ENCODE results near the gene USP8. TPM values are rescaled to one million over a fixed set of nuclear protein-coding genes. Genes with fewer than 3 reads are reported as not detected.

USP8 gene
- total and polyA plus RNA-seq, 2 of the 4 experiments (the other 2 are of a cell fraction): 25.4 to 52.2 TPM

DNA sequence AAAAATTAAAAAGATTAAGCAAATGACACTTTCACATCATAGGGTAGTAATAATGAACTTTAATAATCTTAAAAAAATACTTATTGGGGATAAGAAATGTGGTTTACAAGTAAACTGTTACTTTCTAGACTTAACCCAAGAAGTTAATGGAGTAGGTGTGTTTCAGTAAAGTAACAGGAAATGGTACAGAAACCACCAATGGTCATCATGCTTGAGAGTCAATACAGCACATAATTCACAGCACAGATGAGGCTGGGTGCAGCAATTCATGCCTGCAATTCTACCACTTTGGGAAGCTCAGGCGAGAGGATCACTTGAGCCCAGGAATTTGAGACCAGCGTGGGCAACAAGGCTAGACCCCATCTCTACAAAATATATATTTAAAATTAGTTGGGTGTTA, 133.8 kb downstream of the USP8 start:
- H4K5ac ChIP-seq (ENCODE audit: low read depth, low read length): no peak overlapping the region
- no TSS peak for BruUV-seq (replicated peaks)
- H3K18ac ChIP-seq (ENCODE audit: low read depth, low read length): no peak overlapping the region
- DNase-seq (no peak), ATAC-seq (ENCODE audit: low read depth) (no peak)
- no peak overlapping the region for H2BK120ac ChIP-seq (ENCODE audit: low read depth, low read length)
- no peak overlapping the region for H4K91ac ChIP-seq (ENCODE audit: insufficient read depth, low read depth, low read length)
- dilution Hi-C loops (cut with HindIII; ENCODE audit: low sequenced_read_pairs, unreplicated experiment) (no loop called here), in situ Hi-C loops (cut with MboI; ENCODE audit: low sequenced_read_pairs) (no loop called here), intact Hi-C loops (cut with micrococcal nuclease) (no loop called here)
- no peak overlapping the region for H3K9ac ChIP-seq (ENCODE audit: low read depth, low read length)
- H3K27me3 ChIP-seq (ENCODE audit: control insufficient read depth, insufficient read depth, low read length): no peaks in the 10 kb centered on the region
- H3K36me3 ChIP-seq (ENCODE audit: control insufficient read depth, insufficient read depth, low read length): peaks cover 8% of the 10 kb centered on the region
- H2BK20ac ChIP-seq (ENCODE audit: low read depth, low read length): no peak overlapping the region
- H3K9me3 ChIP-seq (ENCODE audit: control insufficient read depth, insufficient read depth, low read length): no peaks in the 10 kb centered on the region
- H3K9me1 ChIP-seq (ENCODE audit: insufficient read depth, low read length): peaks cover 3% of the 10 kb centered on the region; the same call in 1 of the 2 replicates
- no peak overlapping the region for H3K4me3 ChIP-seq (ENCODE audit: insufficient read depth, low read depth, low read length)
- H3K4ac ChIP-seq (ENCODE audit: low read depth, low read length): no peak overlapping the region
- no peak overlapping the region for H2BK15ac ChIP-seq (ENCODE audit: low read depth, low read length)
- H3K14ac ChIP-seq (replicated peaks; ENCODE audit: low read depth, low read length): no peak overlapping the region
- ChIA-PET CTCF (no interaction called here), POLR2A (ENCODE audit: unreplicated experiment) (no interaction called here)
- no peaks in the 10 kb centered on the region; the same call in 1 of the 2 replicates for H4K20me1 ChIP-seq (ENCODE audit: insufficient read depth, low read length)
- TF ChIP-seq POLR2A (IDR thresholded peaks at IDR 0.05; ENCODE audit: low read depth, low read length): no peak
- TF ChIP-seq, protein P1, sequence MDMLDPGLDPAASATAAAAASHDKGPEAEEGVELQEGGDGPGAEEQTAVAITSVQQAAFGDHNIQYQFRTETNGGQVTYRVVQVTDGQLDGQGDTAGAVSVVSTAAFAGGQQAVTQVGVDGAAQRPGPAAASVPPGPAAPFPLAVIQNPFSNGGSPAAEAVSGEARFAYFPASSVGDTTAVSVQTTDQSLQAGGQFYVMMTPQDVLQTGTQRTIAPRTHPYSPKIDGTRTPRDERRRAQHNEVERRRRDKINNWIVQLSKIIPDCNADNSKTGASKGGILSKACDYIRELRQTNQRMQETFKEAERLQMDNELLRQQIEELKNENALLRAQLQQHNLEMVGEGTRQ (IDR thresholded peaks at IDR 0.05; ENCODE audit: low read depth, low read length): no peak
- no peak for TF ChIP-seq MAFK (IDR thresholded peaks at IDR 0.05; ENCODE audit: low read depth, low read length)
- TF ChIP-seq RAD21 (IDR thresholded peaks at IDR 0.05; ENCODE audit: low read length): no peak
- TF ChIP-seq, protein P2, sequence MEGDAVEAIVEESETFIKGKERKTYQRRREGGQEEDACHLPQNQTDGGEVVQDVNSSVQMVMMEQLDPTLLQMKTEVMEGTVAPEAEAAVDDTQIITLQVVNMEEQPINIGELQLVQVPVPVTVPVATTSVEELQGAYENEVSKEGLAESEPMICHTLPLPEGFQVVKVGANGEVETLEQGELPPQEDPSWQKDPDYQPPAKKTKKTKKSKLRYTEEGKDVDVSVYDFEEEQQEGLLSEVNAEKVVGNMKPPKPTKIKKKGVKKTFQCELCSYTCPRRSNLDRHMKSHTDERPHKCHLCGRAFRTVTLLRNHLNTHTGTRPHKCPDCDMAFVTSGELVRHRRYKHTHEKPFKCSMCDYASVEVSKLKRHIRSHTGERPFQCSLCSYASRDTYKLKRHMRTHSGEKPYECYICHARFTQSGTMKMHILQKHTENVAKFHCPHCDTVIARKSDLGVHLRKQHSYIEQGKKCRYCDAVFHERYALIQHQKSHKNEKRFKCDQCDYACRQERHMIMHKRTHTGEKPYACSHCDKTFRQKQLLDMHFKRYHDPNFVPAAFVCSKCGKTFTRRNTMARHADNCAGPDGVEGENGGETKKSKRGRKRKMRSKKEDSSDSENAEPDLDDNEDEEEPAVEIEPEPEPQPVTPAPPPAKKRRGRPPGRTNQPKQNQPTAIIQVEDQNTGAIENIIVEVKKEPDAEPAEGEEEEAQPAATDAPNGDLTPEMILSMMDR (conservative IDR thresholded peaks at IDR 0.05; ENCODE audit: low read depth, low read length): no peak
- TF ChIP-seq RFX5 (IDR thresholded peaks at IDR 0.05; ENCODE audit: low read depth, low read length): no peak
- TF ChIP-seq SMC3 (IDR thresholded peaks at IDR 0.05; ENCODE audit: low read depth, low read length): no peak
- TF ChIP-seq, protein P3, sequence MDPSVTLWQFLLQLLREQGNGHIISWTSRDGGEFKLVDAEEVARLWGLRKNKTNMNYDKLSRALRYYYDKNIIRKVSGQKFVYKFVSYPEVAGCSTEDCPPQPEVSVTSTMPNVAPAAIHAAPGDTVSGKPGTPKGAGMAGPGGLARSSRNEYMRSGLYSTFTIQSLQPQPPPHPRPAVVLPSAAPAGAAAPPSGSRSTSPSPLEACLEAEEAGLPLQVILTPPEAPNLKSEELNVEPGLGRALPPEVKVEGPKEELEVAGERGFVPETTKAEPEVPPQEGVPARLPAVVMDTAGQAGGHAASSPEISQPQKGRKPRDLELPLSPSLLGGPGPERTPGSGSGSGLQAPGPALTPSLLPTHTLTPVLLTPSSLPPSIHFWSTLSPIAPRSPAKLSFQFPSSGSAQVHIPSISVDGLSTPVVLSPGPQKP (IDR thresholded peaks at IDR 0.05; ENCODE audit: borderline replicate concordance, low read depth, low read length): no peak
- TF ChIP-seq MAZ (IDR thresholded peaks at IDR 0.05; ENCODE audit: borderline replicate concordance, low read depth, low read length): no peak
- TF ChIP-seq CHD1 (IDR thresholded peaks at IDR 0.05; ENCODE audit: low read depth, low read length): no peak
- TF ChIP-seq CEBPB (IDR thresholded peaks at IDR 0.05; ENCODE audit: low read depth, low read length): no peak
- TF ChIP-seq MXI1 (IDR thresholded peaks at IDR 0.05; ENCODE audit: borderline replicate concordance, low read depth, low read length): no peak
- no peak for TF ChIP-seq NFE2L2 (IDR thresholded peaks at IDR 0.05; ENCODE audit: low read depth, low read length)
- no peaks in the 10 kb centered on the region for H3K4me1 ChIP-seq (ENCODE audit: control insufficient read depth, insufficient read depth, low read length)
- no peak overlapping the region for H3K4me2 ChIP-seq (ENCODE audit: low read depth, low read length)
- H2BK5ac ChIP-seq (ENCODE audit: low read depth, low read length, poor library complexity, severe bottlenecking): no peak overlapping the region
- H2AK5ac ChIP-seq (ENCODE audit: low read depth, low read length): no peak overlapping the region
- no peak overlapping the region for H4K8ac ChIP-seq (ENCODE audit: low read depth in 2 of 2, low read length in 2 of 2)
- H2AFZ ChIP-seq (replicated peaks; ENCODE audit: low read length, poor library complexity): no peak overlapping the region
- no peak overlapping the region for H2AK9ac ChIP-seq (replicated peaks; ENCODE audit: low read depth, low read length, poor library complexity)
- no CpG with 5 or more reads among the region's 2 CpGs for WGBS, 2 experiments (ENCODE audit: extremely low coverage in 2 of 2, insufficient read length in 1 of 2)
- no peak overlapping the region for H3K56ac ChIP-seq (ENCODE audit: extremely low read depth, insufficient read depth, low read length)
- no peak overlapping the region for H3K27ac ChIP-seq (ENCODE audit: insufficient read depth, low read length)
- peaks cover 0 to 4% of the 10 kb centered on the region in 2 experiments; a peak in 1 of 4 replicates for H3K79me1 ChIP-seq (ENCODE audit: low read depth in 1 of 2, low read length in 2 of 2)
- H3K23ac ChIP-seq (ENCODE audit: low read depth, low read length): no peak overlapping the region
